PFSK-1 (cell line): Measurements from ENCODE around the gene SORBS1.

Source experiments
- FOXP2 ChIP-seq: optimal IDR thresholded peaks from 2 replicates; pipeline ENCODE3; 2011; ENCODE audit warnings: borderline replicate concordance, control low read depth, inconsistent platforms; ENCODE audit not compliant: insufficient read depth; ENCODE audit errors: extremely low read length, extremely low read depth
- POLR2AphosphoS5 ChIP-seq: IDR thresholded peaks from 2 replicates; pipeline ENCODE4 v1.6.1; 2012; ENCODE audit warnings: low read depth, mild to moderate bottlenecking, control low read depth, low read length, moderate library complexity
- SIN3A ChIP-seq: IDR thresholded peaks from 2 replicates; pipeline ENCODE4 v1.6.1; 2012; ENCODE audit warnings: mild to moderate bottlenecking, low read length, moderate library complexity, borderline replicate concordance; ENCODE audit not compliant: insufficient read depth
- TAF1 ChIP-seq: IDR thresholded peaks from 2 replicates; pipeline ENCODE4 v1.6.1; 2012; ENCODE audit warnings: low read length, control low read depth, borderline replicate concordance; ENCODE audit not compliant: insufficient read depth
- TF ChIP-seq, protein P1 (sequence below), 2 experiments: IDR thresholded peaks; 2 replicates each; pipeline versions ENCODE4 v1.6.1 to v1.8.0; 2011 to 2012; ENCODE audit warnings: low read depth in 2 of 2, low read length in 2 of 2, control low read depth in 1 of 2, inconsistent platforms in 1 of 2, mild to moderate bottlenecking in 1 of 2, moderate library complexity in 1 of 2; ENCODE audit not compliant: insufficient read depth in 1 of 2

SORBS1 gene

DNA sequence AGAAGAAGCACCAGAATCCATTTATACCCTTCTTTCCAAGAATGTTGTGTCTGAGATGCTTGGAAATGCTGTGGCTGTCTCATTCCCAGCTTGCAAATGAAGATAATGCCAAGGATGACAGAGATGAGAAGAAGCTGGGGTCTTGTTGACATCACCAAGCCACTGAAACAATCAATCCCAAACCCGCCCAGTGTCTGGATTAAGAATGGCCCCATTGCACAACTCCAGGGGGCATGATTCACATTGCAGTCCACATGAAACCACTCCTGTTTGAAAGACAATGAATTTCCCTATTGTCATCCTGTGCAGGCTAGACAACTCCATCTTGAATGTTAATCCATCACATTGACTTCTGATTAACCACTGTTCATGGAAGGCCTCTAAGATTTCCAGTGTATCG is 28.6 kb downstream of the SORBS1 start:
- TF ChIP-seq TAF1 (no peak), SIN3A (no peak), FOXP2 (no peak), POLR2AphosphoS5 (no peak)
- TF ChIP-seq, protein P1, sequence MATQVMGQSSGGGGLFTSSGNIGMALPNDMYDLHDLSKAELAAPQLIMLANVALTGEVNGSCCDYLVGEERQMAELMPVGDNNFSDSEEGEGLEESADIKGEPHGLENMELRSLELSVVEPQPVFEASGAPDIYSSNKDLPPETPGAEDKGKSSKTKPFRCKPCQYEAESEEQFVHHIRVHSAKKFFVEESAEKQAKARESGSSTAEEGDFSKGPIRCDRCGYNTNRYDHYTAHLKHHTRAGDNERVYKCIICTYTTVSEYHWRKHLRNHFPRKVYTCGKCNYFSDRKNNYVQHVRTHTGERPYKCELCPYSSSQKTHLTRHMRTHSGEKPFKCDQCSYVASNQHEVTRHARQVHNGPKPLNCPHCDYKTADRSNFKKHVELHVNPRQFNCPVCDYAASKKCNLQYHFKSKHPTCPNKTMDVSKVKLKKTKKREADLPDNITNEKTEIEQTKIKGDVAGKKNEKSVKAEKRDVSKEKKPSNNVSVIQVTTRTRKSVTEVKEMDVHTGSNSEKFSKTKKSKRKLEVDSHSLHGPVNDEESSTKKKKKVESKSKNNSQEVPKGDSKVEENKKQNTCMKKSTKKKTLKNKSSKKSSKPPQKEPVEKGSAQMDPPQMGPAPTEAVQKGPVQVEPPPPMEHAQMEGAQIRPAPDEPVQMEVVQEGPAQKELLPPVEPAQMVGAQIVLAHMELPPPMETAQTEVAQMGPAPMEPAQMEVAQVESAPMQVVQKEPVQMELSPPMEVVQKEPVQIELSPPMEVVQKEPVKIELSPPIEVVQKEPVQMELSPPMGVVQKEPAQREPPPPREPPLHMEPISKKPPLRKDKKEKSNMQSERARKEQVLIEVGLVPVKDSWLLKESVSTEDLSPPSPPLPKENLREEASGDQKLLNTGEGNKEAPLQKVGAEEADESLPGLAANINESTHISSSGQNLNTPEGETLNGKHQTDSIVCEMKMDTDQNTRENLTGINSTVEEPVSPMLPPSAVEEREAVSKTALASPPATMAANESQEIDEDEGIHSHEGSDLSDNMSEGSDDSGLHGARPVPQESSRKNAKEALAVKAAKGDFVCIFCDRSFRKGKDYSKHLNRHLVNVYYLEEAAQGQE (IDR thresholded peaks at IDR 0.05; ENCODE audit: insufficient read depth in 1 of 2, low read depth in 2 of 2, low read length in 2 of 2): no peak

DNA sequence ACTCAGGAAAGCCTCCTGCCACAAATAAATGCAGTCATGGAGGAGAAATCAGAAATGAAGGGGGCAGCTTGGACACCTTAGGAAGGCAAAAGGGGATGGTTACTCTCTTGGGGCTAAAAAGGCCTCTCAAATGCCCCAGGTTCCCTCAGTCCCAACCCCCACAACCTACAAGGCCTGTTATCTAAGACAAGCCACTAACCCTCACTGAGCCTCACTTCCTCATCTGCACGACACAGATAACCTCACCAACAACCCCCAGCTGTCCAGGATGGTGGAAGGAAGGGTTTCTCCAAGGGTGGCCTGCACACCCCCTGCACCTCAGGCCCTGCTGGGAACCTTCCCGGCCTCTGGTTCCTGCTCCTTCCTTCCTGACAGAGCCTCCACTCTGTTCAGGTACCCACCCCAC is 29.2 kb downstream of the SORBS1 start:
- TF ChIP-seq TAF1 (no peak), POLR2AphosphoS5 (no peak), SIN3A (no peak), FOXP2 (no peak)
- TF ChIP-seq, protein P1 (IDR thresholded peaks at IDR 0.05; ENCODE audit: insufficient read depth in 1 of 2, low read depth in 2 of 2, low read length in 2 of 2): no peak

GRCh38 chr10:95531058-95531809 is 29.9 kb downstream of the SORBS1 start:
- no peak for TF ChIP-seq POLR2AphosphoS5
- no peak for TF ChIP-seq TAF1
- TF ChIP-seq SIN3A: no peak
- TF ChIP-seq, protein P1 (IDR thresholded peaks at IDR 0.05; ENCODE audit: insufficient read depth in 1 of 2, low read depth in 2 of 2, low read length in 2 of 2): no peak
- no peak for TF ChIP-seq FOXP2

DNA sequence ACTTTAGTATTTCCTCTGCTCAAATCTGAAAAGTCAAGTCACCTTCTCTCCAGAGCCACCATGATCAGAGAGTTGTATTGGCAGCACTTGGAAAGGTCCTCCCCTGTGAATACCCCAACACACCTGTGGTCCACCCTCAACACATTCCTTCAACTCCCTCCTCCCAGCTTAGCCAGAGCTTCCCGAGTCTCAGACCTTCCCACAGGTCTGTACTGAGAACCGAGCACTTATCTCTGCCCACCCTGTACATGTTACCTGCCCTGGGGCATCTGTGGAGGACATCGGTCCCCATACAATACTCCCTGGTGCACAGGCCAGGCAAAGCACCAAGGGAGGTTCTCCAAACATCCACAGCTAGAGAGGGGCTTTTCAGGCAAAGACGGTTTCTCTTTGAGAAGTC is 30.6 kb downstream of the SORBS1 start:
- no peak for TF ChIP-seq TAF1

DNA sequence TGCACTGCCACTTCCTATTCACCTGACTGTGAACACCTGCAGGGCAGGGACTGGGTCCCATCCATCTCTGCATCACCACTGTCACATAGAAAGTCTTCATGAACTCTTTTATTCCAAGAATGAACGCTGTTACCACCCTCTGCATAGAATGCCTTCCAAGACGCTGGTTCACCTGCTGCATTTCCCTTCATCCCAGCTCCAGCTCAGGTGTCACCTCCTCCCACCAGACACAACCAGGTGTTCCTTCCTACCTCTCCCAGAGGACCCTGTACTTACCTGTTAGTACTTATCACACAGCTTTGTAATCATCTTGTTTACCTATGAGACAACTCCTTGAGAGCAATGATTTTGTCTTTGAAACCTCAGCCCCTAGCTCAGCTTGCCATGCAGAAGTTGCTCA is 31.1 kb downstream of the SORBS1 start:
- TF ChIP-seq, protein P1 (IDR thresholded peaks at IDR 0.05; ENCODE audit: insufficient read depth in 1 of 2, low read depth in 2 of 2, low read length in 2 of 2): no peak
- TF ChIP-seq FOXP2: no peak
- no peak for TF ChIP-seq SIN3A
- TF ChIP-seq POLR2AphosphoS5: no peak
- no peak for TF ChIP-seq TAF1
